K562 (cell line): Measurements from ENCODE around the gene GUCY2F. TPM values are rescaled to one million over a fixed set of nuclear protein-coding genes. Genes with fewer than 3 reads are reported as not detected.

Experiments
- ATAC-seq: fragments of 200-7000 bp; cut with Tn5 transposase; 3 replicates; pipeline ENCODE4 v1.9.1; 2020; ENCODE audit warnings: moderate library complexity
- BruUV-seq: library from RNA; stranded (reverse); fragments of 400-500 nt; replicated peaks from 2 replicates; lab custom pipeline; 2021; lab: Mats Ljungman, UMichigan
- CTCF ChIA-PET: fragments of 300-600 bp; formaldehyde crosslinking; extraction: SDS; loops from one replicate; lab custom pipeline; 2021; ENCODE audit warnings: low intra/inter-chr PET ratio; lab: Yijun Ruan, JAX
- POLR2A ChIA-PET: fragments of 300-600, 350-650 bp; sonication (Branson Sonifier 250); formaldehyde crosslinking; extraction: SDS; loops from one replicate; lab custom pipeline; 2021; ENCODE audit warnings: antibody characterized with exemption, inconsistent platforms; lab: Yijun Ruan, JAX
- DNase-seq, 4 experiments: peaks; one replicate each; pipeline versions ENCODE4 v3.0.0 to v3.0.0-alpha.2; 2011 to 2018; ENCODE audit warnings: low spot score in 3 of 4, mixed read lengths in 3 of 4; ENCODE audit errors: extremely low read depth in 1 of 4
- FAIRE-seq: peaks from 2 replicates; lab custom pipeline; 2011; peaks lifted over from hg19 to GRCh38; lab: Jason Lieb, UNC
- H2AFZ ChIP-seq: 2 replicates; pipeline ENCODE4 v1.6.0; 2011; ENCODE audit warnings: low read depth, low read length, control low read depth, inconsistent platforms
- H3K27ac ChIP-seq: fragments of 200-600 bp; 3 replicates; pipeline ENCODE4 v1.8.0; 2011; ENCODE audit warnings: low read depth, mild to moderate bottlenecking, control low read depth, inconsistent platforms, low read length, moderate library complexity, mixed read lengths; ENCODE audit errors: extremely low read depth
- H3K27me3 ChIP-seq, 2 experiments: fragments of 300-600 bp in 1 of 2; 2 replicates in 1 of 2; 3 replicates in 1 of 2; pipeline versions ENCODE4 v1.6.0 to v1.8.0; 2011; ENCODE audit warnings: inconsistent platforms in 2 of 2, low read length in 2 of 2, mild to moderate bottlenecking in 1 of 2, mixed read lengths in 1 of 2, moderate library complexity in 1 of 2; ENCODE audit not compliant: control insufficient read depth in 2 of 2, insufficient read depth in 2 of 2
- H3K36me3 ChIP-seq: fragments of 300-600 bp; 3 replicates; pipeline ENCODE4 v1.8.0; 2011; ENCODE audit warnings: mild to moderate bottlenecking, low read length, inconsistent platforms; ENCODE audit not compliant: control insufficient read depth, insufficient read depth
- H3K4me1 ChIP-seq, 2 experiments: fragments of 200-600 bp in 1 of 2; replicated peaks in 1 of 2; 2 replicates in 1 of 2; 3 replicates in 1 of 2; pipeline versions ENCODE4 v1.5.1 to v1.8.0; 2011; ENCODE audit warnings: inconsistent platforms in 2 of 2, low read length in 2 of 2, mild to moderate bottlenecking in 1 of 2, mixed read lengths in 1 of 2, moderate library complexity in 1 of 2; ENCODE audit not compliant: control insufficient read depth in 2 of 2, insufficient read depth in 2 of 2
- H3K4me2 ChIP-seq: 2 replicates; pipeline ENCODE4 v1.6.1; 2011; ENCODE audit warnings: low read length, control low read depth, inconsistent platforms, mixed read lengths; ENCODE audit not compliant: insufficient read depth
- H3K4me3 ChIP-seq: fragments of 200-600 bp; sonication (generic), shearing (Covaris generic); 2 replicates; pipeline ENCODE4 v1.5.1; 2016; ENCODE audit warnings: control low read depth, inconsistent platforms
- H3K79me2 ChIP-seq: fragments of 200-600 bp; 3 replicates; pipeline ENCODE4 v1.8.0; 2011; ENCODE audit warnings: low read length, inconsistent platforms; ENCODE audit not compliant: control insufficient read depth, insufficient read depth
- H3K9ac ChIP-seq, 2 experiments: 2 replicates each; pipeline versions ENCODE4 v1.6.0 to v1.6.1; 2011; ENCODE audit warnings: low read depth in 2 of 2, low read length in 2 of 2, control low read depth in 1 of 2, inconsistent platforms in 1 of 2, mild to moderate bottlenecking in 1 of 2, mixed read lengths in 1 of 2; ENCODE audit not compliant: insufficient read depth in 1 of 2
- H3K9me1 ChIP-seq: one replicate; pipeline ENCODE4 v1.6.0; 2011; ENCODE audit warnings: inconsistent platforms, mild to moderate bottlenecking, low read length, moderate library complexity; ENCODE audit not compliant: control insufficient read depth, insufficient read depth
- H3K9me3 ChIP-seq: replicated peaks from 2 replicates; pipeline ENCODE4 v1.5.1; 2011; ENCODE audit warnings: low read depth, low read length, inconsistent platforms; ENCODE audit not compliant: control insufficient read depth, insufficient read depth
- H4K20me1 ChIP-seq: replicated peaks from 2 replicates; pipeline ENCODE4 v1.6.1; 2011; ENCODE audit warnings: low read length, inconsistent platforms, mixed read lengths; ENCODE audit not compliant: control insufficient read depth, insufficient read depth
- E2F5 ChIP-seq: sonication (generic); formaldehyde crosslinking; IDR thresholded peaks from 2 replicates; pipeline ENCODE4 v1.8.0; 2022; ENCODE audit warnings: mild to moderate bottlenecking, missing genetic modification reagents
- ESRRB ChIP-seq: fragments of 250-450 bp; sonication (Bioruptor Pico); IDR thresholded peaks from 2 replicates; pipeline ENCODE4 v1.5.0; 2020; ENCODE audit warnings: mild to moderate bottlenecking, moderate library complexity, borderline replicate concordance
- EWSR1 ChIP-seq: fragments of 450-650 bp; IDR thresholded peaks from 2 replicates; pipeline ENCODE4 v1.6.1; 2018; ENCODE audit warnings: borderline replicate concordance, mild to moderate bottlenecking, low read depth, moderate library complexity; ENCODE audit not compliant: partially characterized antibody
- HNRNPL ChIP-seq: fragments of 200-400 bp; formaldehyde crosslinking; IDR thresholded peaks from 2 replicates; pipeline ENCODE4 v1.6.1; 2017; ENCODE audit warnings: low read depth, mild to moderate bottlenecking, low read length
- KDM1A ChIP-seq, 2 experiments: fragments of 450-650 bp; IDR thresholded peaks; 2 replicates each; pipeline ENCODE4 v1.6.1; 2016; ENCODE audit warnings: mild to moderate bottlenecking in 2 of 2
- MEF2D ChIP-seq: conservative IDR thresholded peaks from 2 replicates; pipeline ENCODE4 v1.6.1; 2016; ENCODE audit warnings: low read depth, missing genetic modification characterization, missing compliant biosample characterization
- POU5F1 ChIP-seq: fragments of 150-350 bp; IDR thresholded peaks from 2 replicates; pipeline ENCODE4 v1.6.1; 2014; ENCODE audit warnings: borderline replicate concordance, low read length, low read depth, mild to moderate bottlenecking; ENCODE audit not compliant: partially characterized antibody
- PRMT5 ChIP-seq: sonication (generic); formaldehyde crosslinking; IDR thresholded peaks from 2 replicates; pipeline ENCODE4 v1.5.0; 2020; ENCODE audit warnings: missing genetic modification reagents
- RNF2 ChIP-seq: sonication (generic); IDR thresholded peaks from 2 replicates; pipeline ENCODE4 v1.6.1; 2016
- SMC3 ChIP-seq: conservative IDR thresholded peaks from 2 replicates; pipeline ENCODE4 v1.6.1; 2011; ENCODE audit warnings: low read depth, low read length, improper control_type of control experiment; ENCODE audit not compliant: insufficient read depth
- STAG1 ChIP-seq: sonication (generic); formaldehyde crosslinking; IDR thresholded peaks from 2 replicates; pipeline ENCODE4 v1.5.0; 2020; ENCODE audit warnings: missing genetic modification reagents, borderline replicate concordance
- XRCC5 ChIP-seq: fragments of 200-400 bp; formaldehyde crosslinking; IDR thresholded peaks from 2 replicates; pipeline ENCODE4 v1.6.1; 2017; ENCODE audit warnings: low read depth, mild to moderate bottlenecking, low read length
- ZBTB8A ChIP-seq: fragments of 450-650 bp; IDR thresholded peaks from 2 replicates; pipeline ENCODE4 v1.6.1; 2018; ENCODE audit warnings: mild to moderate bottlenecking, moderate library complexity; ENCODE audit not compliant: partially characterized antibody
- ZNF274 ChIP-seq: IDR thresholded peaks from 2 replicates; pipeline ENCODE4 v1.6.1; 2011; ENCODE audit warnings: low read depth, mild to moderate bottlenecking, low read length, moderate library complexity, borderline replicate concordance
- ZNF384 ChIP-seq: IDR thresholded peaks from 2 replicates; pipeline ENCODE4 v1.6.1; 2012; ENCODE audit warnings: low read depth, low read length, improper control_type of control experiment
- WGBS: fragments of 100-300 bp; shearing (Covaris generic); methylation state at CpG from one replicate; pipeline ENCODE4 v1.1.6; 2016; ENCODE audit warnings: low coverage, mixed read lengths; ENCODE audit not compliant: insufficient coverage; ENCODE audit errors: missing lambda C conversion rate; 5-methylcytosine and 5-hydroxymethylcytosine counted together
- in situ Hi-C: fragments of 300-500 bp; cut with MboI; formaldehyde crosslinking; loops from 4 replicates; pipeline ENCODE4 v1.15.0; 2018; ENCODE audit warnings: inconsistent platforms, mixed read lengths
- intact Hi-C: fragments of 100-400 bp; cut with micrococcal nuclease; formaldehyde crosslinking; loops from 2 replicates; pipeline ENCODE4 v1.14.2; 2022
- polyA plus RNA-seq, 8 experiments: library from polyadenylated mRNA; depleted of rRNA in 4 of 8; stranded (reverse) in 5 of 8; unstranded in 3 of 8; fragments of >200 nt; fragmentation: Nextera tagmentation in 2 of 8; fragmentation: Illumina TruSeq in 1 of 8; extraction: Ambion mirVana in 2 of 8; extraction: Trizol in 1 of 8; gene quantifications; 2 replicates each; pipeline versions ENCODE4 v1.2.1 to v1.2.3, GENCODE V29; 2011 to 2014; ENCODE audit warnings: inconsistent platforms in 1 of 8, missing spikeins in 1 of 8
- total RNA-seq, 7 experiments: library from RNA; depleted of rRNA in 6 of 7; stranded (reverse); fragments of >200 nt in 6 of 7; fragmentation: Illumina TruSeq in 2 of 7; extraction: Trizol in 2 of 7; gene quantifications; 2 replicates each; pipeline versions ENCODE4 v1.2.1 to v1.2.3, GENCODE V29; 2011 to 2021; ENCODE audit warnings: low replicate concordance in 1 of 7
- TF ChIP-seq, protein P1 (sequence below): fragments of 250-450 bp; sonication (Bioruptor Pico); IDR thresholded peaks from 2 replicates; pipeline ENCODE4 v1.5.0; 2021
- TF ChIP-seq, protein P2 (sequence below): fragments of 450-650 bp; formaldehyde crosslinking; IDR thresholded peaks from 2 replicates; pipeline ENCODE4 v1.4.0; 2020; ENCODE audit warnings: mild to moderate bottlenecking, moderate library complexity

The GUCY2F gene
- total and polyA plus RNA-seq, 9 of the 15 experiments (the other 6 are each of a cell fraction or from before 2014, with no cell fraction given): 0.01 to 0.06 (median 0.05) TPM; not detected in 6

- no peaks in the 10 kb centered on the region for H3K9me3 ChIP-seq
- no peak overlapping the region for H3K4me3 ChIP-seq
- ATAC-seq (peak; percentile 68), FAIRE-seq (peak; percentile 90), DNase-seq (peak; percentile 51 to 73 (median 64))
- H3K27ac ChIP-seq: no peak overlapping the region
- H2AFZ ChIP-seq: no peak overlapping the region
- no peaks in the 10 kb centered on the region for H3K79me2 ChIP-seq
- H3K9ac ChIP-seq: no peak overlapping the region
- 12% methylated on average over 9 of the region's 9 CpGs for WGBS
- intact Hi-C loops (loop anchor here (1.0 to 10.0 kb wide), 3 partner anchors 148 to 669 kb away; no protein-coding TSS in a partner anchor), in situ Hi-C loops (loop anchor here (10.0 kb wide), 1 partner anchor 149 kb away; no protein-coding TSS in a partner anchor)
- no peaks in the 10 kb centered on the region for H3K9me1 ChIP-seq
- no peaks in the 10 kb centered on the region for H3K36me3 ChIP-seq
- BruUV-seq: no TSS peak
- H3K4me2 ChIP-seq: no peak overlapping the region
- H3K27me3 ChIP-seq: no peaks in the 10 kb centered on the region
- ChIA-PET POLR2A (interaction anchor here (0.6 to 1.2 kb wide), 2 partner anchors 22 to 25 kb away, joined by 3 read pairs; no protein-coding TSS in a partner anchor), CTCF (interaction anchor here (1.0 to 3.5 kb wide), 6 partner anchors 145 to 405 kb away, joined by 3 to 29 read pairs (median 12); no protein-coding TSS in a partner anchor)
- H4K20me1 ChIP-seq: no peaks in the 10 kb centered on the region
- H3K4me1 ChIP-seq: no peaks in the 10 kb centered on the region
- TF ChIP-seq PRMT5: no peak
- TF ChIP-seq HNRNPL: no peak
- no peak for TF ChIP-seq ZBTB8A
- no peak for TF ChIP-seq ESRRB (CRISPR knock-in tag)
- TF ChIP-seq POU5F1: no peak
- TF ChIP-seq, protein P1, sequence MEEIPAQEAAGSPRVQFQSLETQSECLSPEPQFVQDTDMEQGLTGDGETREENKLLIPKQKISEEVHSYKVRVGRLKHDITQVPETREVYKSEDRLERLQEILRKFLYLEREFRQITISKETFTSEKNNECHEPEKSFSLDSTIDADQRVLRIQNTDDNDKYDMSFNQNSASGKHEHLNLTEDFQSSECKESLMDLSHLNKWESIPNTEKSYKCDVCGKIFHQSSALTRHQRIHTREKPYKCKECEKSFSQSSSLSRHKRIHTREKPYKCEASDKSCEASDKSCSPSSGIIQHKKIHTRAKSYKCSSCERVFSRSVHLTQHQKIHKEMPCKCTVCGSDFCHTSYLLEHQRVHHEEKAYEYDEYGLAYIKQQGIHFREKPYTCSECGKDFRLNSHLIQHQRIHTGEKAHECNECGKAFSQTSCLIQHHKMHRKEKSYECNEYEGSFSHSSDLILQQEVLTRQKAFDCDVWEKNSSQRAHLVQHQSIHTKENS (CRISPR knock-in tag): no peak
- TF ChIP-seq EWSR1: no peak
- TF ChIP-seq E2F5 (CRISPR knock-in tag): no peak
- TF ChIP-seq RNF2: no peak
- TF ChIP-seq XRCC5: 0 out of 2 replicates have a peak, but pooled peaks have one; percentile 34
- TF ChIP-seq, protein P2, sequence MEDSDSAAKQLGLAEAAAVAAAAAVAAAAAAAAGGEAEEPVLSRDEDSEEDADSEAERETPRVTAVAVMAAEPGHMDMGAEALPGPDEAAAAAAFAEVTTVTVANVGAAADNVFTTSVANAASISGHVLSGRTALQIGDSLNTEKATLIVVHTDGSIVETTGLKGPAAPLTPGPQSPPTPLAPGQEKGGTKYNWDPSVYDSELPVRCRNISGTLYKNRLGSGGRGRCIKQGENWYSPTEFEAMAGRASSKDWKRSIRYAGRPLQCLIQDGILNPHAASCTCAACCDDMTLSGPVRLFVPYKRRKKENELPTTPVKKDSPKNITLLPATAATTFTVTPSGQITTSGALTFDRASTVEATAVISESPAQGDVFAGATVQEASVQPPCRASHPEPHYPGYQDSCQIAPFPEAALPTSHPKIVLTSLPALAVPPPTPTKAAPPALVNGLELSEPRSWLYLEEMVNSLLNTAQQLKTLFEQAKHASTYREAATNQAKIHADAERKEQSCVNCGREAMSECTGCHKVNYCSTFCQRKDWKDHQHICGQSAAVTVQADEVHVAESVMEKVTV: peak; percentile 73
- TF ChIP-seq MEF2D (tag): no peak
- no peak for TF ChIP-seq KDM1A (IDR thresholded peaks at IDR 0.05)
- TF ChIP-seq STAG1 (CRISPR knock-in tag): no peak; the same call in 1 of the 2 replicates
- no peak for TF ChIP-seq ZNF274
- TF ChIP-seq SMC3: peak; percentile 86
- 0 out of 2 replicates have a peak, but pooled peaks have one; percentile 13 for TF ChIP-seq ZNF384
Observed at GRCh38 chrX:109485470-109486340, 3.8 kb upstream of the GUCY2F start.
